Measurements from ENCODE around the gene PTPN5.
"Not testable (repeated sequence)": the region's sequence is repeated elsewhere in the genome, so short reads cannot be mapped to it uniquely, and the experiment has no call there.

Gene PTPN5

DNA sequence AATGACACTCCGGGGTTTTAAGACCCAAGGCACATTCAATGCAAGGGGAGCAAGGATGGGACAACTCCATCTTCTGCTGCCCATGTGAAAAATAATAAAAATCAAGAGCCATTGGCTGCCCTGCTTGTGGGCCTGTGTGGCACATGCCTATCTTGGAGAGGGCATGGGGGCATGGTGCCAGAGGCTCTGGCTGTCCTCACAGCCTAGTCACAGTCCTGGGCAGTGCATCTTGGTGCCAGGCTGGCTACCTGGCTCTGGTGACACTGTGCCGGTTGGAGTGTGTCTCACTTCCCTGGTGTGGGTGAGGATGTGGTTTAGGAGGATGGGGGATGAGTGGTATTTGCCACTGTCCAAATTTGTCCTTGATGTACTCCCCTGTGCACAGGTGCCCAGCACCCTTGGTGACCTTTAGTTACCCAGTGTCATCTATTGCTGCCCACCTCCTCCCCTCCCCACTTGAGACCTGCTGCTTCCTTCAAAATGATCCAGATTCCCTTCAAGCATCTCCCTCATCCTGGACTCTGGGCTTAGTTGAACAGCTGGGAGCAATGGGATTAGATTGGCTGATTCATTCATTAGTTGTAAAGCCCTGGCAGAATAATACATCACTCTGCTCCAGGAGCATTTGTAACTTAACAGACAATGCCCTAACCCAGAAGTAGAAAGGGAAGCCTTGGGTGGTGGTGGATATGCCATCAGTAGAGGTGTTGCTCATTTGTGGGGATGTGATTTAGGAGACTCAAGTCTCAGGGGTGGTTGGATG is 88.4 kb downstream of the PTPN5 start:
- H3K9ac ChIP-seq (ENCODE audit: low read depth, low read length): no peak overlapping the region
- no peaks in the 10 kb centered on the region for H3K36me3 ChIP-seq (ENCODE audit: insufficient read depth, low read length)
- no peaks in the 10 kb centered on the region for H3K9me3 ChIP-seq (ENCODE audit: control insufficient read depth, insufficient read depth, low read length)
- no peaks in the 10 kb centered on the region; the same call in 1 of the 2 replicates for H3K4me1 ChIP-seq (ENCODE audit: insufficient read depth, low read length)

DNA sequence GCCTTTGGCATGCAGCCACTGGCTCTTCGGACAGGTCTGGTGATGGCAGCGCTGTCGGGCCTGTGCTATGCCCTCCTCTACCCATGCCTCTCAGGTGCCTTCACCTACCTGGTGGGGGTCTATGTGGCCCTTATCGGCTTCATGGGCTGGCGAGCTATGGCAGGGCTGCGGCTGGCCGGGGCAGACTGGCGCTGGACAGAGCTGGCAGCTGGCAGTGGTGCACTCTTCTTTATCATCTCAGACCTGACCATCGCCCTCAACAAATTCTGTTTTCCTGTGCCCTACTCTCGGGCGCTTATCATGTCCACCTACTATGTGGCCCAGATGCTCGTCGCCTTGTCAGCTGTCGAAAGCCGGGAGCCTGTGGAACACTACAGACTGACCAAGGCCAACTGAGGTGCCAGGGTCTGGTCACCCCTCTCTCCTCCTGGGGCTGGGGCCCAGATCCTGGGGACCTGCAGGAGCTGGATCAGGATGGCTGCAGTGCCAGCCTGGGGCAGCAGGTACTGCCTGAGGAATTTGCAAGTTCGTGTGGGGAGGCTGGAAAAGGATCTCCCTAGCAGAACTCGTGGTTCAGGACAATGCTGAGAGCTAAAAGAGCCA is 89.9 kb downstream of the PTPN5 start:
- Histone ChIP-seq H3K9me3 (ENCODE audit: control insufficient read depth, insufficient read depth, low read length) (no peaks in the 10 kb centered on the region), H3K4me1 (ENCODE audit: insufficient read depth, low read length) (no peaks in the 10 kb centered on the region; the same call in 1 of the 2 replicates), H3K9ac (ENCODE audit: low read depth, low read length) (no peak overlapping the region), H3K36me3 (ENCODE audit: insufficient read depth, low read length) (no peaks in the 10 kb centered on the region)

DNA sequence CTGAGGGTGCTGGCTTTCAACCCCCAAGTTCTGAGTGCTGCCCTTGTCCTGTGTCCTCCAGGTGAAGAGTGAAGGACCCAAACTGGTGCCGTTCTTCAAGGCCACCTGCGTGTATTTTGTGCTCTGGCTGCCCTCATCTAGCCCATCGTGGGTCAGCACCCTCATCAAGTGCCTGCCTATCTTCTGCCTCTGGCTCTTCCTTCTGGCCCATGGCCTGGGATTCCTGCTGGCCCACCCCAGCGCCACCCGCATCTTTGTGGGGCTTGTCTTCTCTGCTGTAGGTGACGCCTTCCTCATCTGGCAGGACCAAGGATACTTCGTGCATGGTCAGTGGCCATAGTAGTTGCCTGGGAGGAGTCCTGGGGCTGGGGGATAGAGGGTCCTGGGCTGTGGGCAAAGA is 90.7 kb downstream of the PTPN5 start:
- H3K9me3 ChIP-seq (ENCODE audit: control insufficient read depth, insufficient read depth, low read length): no peaks in the 10 kb centered on the region
- no peaks in the 10 kb centered on the region for H3K36me3 ChIP-seq (ENCODE audit: insufficient read depth, low read length)
- H3K9ac ChIP-seq (ENCODE audit: low read depth, low read length): no peak overlapping the region
- H3K4me1 ChIP-seq (ENCODE audit: insufficient read depth, low read length): no peaks in the 10 kb centered on the region; the same call in 1 of the 2 replicates

DNA sequence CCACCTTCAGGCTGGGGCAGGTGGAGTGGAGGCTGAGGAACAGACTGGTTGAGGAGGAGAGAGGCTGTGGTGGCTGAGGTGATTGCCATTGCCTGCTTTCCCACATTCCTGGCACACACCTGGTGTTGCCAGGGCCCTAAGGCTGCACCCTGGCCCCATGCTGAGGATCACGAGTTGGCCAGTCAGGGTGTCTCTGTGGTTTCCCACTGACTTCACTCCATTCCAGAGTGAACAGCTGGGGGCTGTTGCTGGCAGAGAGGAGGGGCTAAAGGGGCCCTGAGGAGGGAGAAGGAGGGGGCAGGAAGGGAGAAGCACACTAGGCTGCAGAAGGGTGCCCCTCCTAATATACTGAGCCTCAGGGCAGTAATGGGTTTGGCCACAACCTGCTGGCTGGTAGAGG is 91.2 kb downstream of the PTPN5 start:
- no peak overlapping the region for H3K9ac ChIP-seq (ENCODE audit: low read depth, low read length)

DNA sequence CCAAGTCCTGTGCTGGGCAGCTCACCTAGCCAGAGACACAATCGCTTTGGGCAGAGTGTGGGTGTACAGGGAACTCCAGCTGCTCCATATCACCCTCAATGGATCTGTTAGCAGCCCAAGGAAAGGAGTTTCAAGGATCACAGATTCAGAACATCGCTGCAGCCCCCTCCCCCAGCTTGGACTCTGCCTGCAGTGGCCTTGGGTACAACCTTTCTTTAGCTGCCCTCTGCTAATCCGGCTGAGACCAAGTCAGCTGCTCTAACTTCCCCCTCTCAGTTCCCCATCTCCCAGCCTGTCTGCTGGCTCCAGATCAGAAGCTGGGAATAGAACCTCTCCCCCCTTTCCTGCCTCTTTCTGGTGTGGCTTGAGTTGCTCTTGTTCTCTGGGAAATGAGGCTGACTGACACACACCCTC is 91.7 kb downstream of the PTPN5 start:
- peak overlapping the region; percentile 35; the same call in 1 of the 2 replicates for H3K9ac ChIP-seq (ENCODE audit: low read depth, low read length)
- no peaks in the 10 kb centered on the region; the same call in 1 of the 2 replicates for H3K4me1 ChIP-seq (ENCODE audit: insufficient read depth, low read length)
- H3K9me3 ChIP-seq (ENCODE audit: control insufficient read depth, insufficient read depth, low read length): no peaks in the 10 kb centered on the region
- no peaks in the 10 kb centered on the region for H3K36me3 ChIP-seq (ENCODE audit: insufficient read depth, low read length)

More for the DNA sequence above, 91.2 kb downstream of the PTPN5 start:
- Histone ChIP-seq H3K4me1 (ENCODE audit: insufficient read depth, low read length) (no peaks in the 10 kb centered on the region; the same call in 1 of the 2 replicates), H3K9me3 (ENCODE audit: control insufficient read depth, insufficient read depth, low read length) (no peaks in the 10 kb centered on the region), H3K36me3 (ENCODE audit: insufficient read depth, low read length) (no peaks in the 10 kb centered on the region)

DNA sequence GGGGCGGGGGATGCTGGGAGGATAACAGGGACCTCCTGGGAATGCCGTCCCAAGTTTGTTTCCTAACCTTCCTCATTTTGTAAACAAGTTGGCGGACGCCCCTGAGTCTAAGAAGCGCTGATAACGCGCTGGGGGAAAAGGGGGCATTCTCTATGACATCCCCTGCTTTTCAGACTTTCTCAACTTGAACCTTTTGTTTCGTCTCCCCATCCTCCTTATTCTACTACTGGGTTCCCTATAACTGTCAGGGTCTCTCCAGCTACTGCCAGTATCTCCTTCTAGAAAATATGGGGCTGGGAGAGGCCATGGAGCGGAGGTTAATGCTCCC is 92.4 kb downstream of the PTPN5 start:
- Histone ChIP-seq H3K9me3 (ENCODE audit: control insufficient read depth, insufficient read depth, low read length) (no peaks in the 10 kb centered on the region), H3K4me1 (ENCODE audit: insufficient read depth, low read length) (no peaks in the 10 kb centered on the region; the same call in 1 of the 2 replicates), H3K36me3 (ENCODE audit: insufficient read depth, low read length) (no peaks in the 10 kb centered on the region)

DNA sequence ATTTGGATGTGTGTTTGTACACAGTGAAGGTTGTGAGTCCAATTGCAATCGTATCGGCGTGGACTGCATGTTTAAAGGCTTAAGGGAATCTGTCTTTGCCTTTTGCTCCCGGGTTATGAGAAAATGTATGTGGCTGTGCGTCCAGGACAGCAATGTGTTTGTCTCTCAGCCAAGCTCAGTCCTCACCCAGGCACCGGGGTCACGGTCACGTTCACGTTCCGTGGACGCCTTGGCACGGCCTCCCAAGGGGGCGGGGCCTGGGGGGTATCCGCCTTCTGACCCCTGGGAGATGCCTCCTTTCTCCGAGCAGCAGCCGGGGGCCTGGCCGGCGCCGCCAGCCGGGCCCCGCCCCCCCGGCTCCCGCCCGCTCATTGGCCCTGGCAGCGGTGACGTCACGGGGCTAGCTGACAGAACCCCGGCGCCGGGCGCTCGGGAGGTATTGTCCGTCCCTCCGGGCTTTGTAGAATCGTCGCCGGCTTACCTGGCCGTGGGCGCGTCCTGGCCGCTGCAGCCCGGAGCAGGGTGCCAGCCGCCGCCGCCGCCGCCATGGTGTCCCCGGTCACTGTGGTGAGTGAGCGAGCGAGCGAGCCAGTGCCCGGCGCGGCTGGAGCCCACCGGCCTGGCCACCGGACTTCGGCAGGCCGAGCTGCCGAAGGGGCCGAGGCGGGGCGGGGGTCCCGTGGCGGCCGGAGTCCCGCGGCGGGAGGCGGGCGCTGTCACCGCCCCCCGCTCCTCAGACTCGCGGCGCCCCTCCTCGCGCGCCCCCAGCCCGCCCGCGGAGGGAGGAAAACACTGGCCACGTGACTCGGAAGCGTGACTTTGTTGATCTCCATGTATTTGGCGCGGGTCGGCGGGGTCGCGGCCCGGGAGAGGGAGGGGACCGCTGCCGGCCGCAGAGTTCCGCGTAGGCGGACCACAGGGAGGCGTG is 93.0 kb downstream of the PTPN5 start, which contains the start of gene TMEM86A:
Gene TMEM86A (plus strand): TSS at position 439 of the 928 bp plus-strand sequence. CDS start 108 bp downstream, at position 547.
- Histone ChIP-seq H3K9ac (ENCODE audit: low read depth, low read length) (peak within 1 kb of the TSS; percentile 35; the same call in 1 of the 2 replicates), H3K9me3 (ENCODE audit: control insufficient read depth, insufficient read depth, low read length) (no peaks in the 10 kb centered on the region), H3K36me3 (ENCODE audit: insufficient read depth, low read length) (no peaks in the 10 kb centered on the region), H3K4me1 (ENCODE audit: insufficient read depth, low read length) (no peaks in the 10 kb centered on the region; the same call in 1 of the 2 replicates)

More for the DNA sequence above, 92.4 kb downstream of the PTPN5 start:
- peak overlapping the region; percentile 35; the same call in 1 of the 2 replicates for H3K9ac ChIP-seq (ENCODE audit: low read depth, low read length)

DNA sequence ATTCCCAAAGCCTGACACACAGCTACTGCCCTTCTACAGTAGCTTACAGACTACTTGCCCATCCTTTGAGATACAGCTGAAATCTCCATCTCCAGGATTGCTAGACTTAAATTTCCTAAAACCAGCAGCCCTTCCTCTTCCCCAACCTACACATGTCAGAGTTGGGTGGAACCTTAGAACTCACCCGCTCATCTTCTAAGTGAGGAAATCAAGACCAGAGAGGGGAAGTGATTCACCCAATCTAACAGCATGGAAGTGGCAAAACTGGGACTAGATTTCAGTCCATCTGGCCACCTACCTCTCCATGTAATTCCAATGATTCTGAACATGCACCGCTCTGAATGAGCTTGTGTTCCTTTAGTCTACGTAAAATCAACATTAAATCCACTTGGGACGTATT is 94.0 kb downstream of the PTPN5 start:
- Histone ChIP-seq H3K9ac (ENCODE audit: low read depth, low read length) (no peak overlapping the region), H3K36me3 (ENCODE audit: insufficient read depth, low read length) (no peaks in the 10 kb centered on the region), H3K9me3 (ENCODE audit: control insufficient read depth, insufficient read depth, low read length) (no peaks in the 10 kb centered on the region), H3K4me1 (ENCODE audit: insufficient read depth, low read length) (no peaks in the 10 kb centered on the region; the same call in 1 of the 2 replicates)

DNA sequence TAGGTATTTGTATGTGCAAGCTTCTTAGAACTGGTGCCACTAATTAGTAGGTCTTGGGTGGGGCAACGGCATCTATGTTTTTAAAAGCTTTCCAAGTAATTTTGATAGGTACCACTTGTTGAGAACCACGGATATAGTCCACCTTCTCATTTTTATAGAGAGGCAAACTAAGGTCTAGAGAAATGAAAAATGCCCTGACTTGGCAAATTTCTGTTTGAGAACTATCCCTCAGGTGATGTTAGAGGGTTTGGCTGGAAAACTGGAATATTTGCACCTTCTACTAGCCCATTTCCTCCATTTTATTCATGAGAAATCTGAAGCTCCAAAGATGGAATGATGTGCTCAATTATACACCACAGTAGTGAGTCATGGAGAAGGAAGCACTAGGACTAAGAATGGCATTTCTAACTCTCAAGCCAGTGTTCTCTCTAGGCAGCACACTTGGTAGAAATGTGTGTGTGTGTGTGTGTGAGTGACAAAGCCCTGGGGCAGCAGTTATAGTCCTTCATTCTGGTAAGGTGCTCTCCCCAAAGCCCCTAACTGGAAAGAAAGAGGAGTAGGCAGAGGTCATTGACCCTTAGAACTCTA is 94.9 kb downstream of the PTPN5 start:
- H3K4me1 ChIP-seq (ENCODE audit: insufficient read depth, low read length): peaks cover under 1% of the 10 kb centered on the region
- no peaks in the 10 kb centered on the region for H3K9me3 ChIP-seq (ENCODE audit: control insufficient read depth, insufficient read depth, low read length)
- no peaks in the 10 kb centered on the region for H3K36me3 ChIP-seq (ENCODE audit: insufficient read depth, low read length)
- no peak overlapping the region for H3K9ac ChIP-seq (ENCODE audit: low read depth, low read length)

DNA sequence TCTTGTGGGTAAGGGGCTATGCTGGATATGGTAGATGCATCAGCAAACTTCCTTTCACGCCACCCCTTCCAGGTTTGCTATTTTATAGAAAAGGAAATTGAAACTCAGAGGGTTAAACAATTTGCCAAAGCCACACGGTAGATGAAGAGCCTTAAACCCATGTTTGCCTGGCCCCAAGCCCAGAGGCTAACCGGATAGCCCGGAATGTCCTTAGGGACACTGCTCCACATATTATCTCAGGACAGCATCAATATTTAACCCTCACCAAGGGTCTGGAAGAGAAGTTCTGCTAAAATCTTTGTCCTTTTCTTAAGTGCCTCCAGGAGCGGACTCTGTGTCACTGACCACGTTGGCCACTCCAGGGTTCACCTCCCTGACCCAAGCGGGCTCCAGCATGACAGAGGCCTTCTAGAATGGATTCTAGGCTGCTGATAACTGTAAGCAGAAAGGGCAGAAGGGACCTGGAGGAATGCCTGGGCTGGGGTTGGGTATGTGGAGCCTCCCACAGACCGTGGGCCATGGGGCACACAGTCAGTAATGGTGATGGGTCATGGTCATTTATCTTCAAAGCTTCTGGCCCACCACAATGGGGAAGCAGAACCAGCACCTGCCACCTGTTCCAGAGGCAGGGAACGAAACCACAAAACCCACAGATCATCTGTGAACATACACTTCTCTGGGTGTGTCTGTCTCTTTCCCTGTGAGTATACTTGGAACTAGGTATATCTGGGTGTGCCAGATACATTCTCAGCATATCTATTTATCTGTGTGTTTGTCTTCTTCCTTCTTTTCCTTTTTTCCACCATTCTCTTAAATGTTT is 98.4 kb downstream of the PTPN5 start:
- Histone ChIP-seq H3K9me3 (ENCODE audit: control insufficient read depth, insufficient read depth, low read length) (no peaks in the 10 kb centered on the region), H3K9ac (ENCODE audit: low read depth, low read length) (no peak overlapping the region), H3K36me3 (ENCODE audit: insufficient read depth, low read length) (no peaks in the 10 kb centered on the region), H3K4me1 (ENCODE audit: insufficient read depth, low read length) (peaks cover 4% of the 10 kb centered on the region; the same call in 1 of the 2 replicates)

DNA sequence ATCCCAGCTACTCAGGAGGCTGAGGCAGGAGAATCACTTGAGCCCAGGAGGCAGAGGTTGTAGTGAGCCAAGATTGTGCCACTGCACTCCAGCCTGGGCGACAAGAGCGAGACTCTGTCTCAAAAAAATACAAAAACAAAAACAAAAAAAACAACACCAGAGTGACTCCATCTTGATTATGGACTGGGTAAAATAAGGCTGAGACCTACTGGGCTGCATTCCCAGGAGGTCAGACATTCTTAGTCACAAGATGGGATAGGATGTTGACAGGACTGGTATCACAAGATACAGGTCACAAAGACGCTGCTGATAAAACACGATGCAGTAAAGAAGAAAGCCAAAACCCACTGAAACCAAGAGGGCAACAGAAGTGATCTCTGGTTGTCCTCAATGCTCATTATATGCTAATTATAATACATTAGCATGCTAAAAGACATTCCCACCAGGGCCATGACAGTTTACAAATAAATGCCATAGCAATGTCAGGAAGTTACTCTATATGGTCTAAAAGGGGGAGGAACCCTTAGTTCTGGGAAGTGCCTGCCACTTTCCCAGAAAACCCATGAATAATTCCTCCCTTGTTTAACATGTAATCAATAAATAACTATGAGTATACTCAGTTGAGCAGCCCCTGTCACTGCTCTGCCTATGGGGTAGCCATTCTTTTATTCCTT is 100.0 kb downstream of the PTPN5 start:
- H3K9me3 ChIP-seq (ENCODE audit: control insufficient read depth, insufficient read depth, low read length); H3K9ac ChIP-seq (ENCODE audit: low read depth, low read length); H3K4me1 ChIP-seq (ENCODE audit: insufficient read depth, low read length); H3K36me3 ChIP-seq (ENCODE audit: insufficient read depth, low read length): not testable (repeated sequence)

DNA sequence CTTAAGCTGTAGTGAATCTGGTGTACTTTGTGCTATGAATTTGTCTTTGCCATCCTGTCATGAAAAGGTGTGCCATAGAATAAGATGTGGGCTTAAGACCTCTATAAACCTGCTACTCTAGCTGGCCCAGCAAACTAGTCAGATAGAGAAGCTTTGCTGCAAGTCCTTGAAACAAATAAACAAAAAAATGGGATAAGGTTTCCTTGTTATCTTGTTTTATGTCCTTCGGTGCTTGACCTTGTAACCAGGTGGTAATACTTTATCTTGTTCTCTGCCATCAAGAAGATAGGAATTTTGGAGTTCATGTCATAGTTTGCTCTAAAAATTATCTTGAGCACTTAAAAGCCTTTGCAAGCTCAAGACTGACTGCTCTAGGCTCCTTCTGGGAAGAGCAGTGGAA is 107.3 kb downstream of the PTPN5 start:
- H3K4me1 ChIP-seq (ENCODE audit: insufficient read depth, low read length): no peaks in the 10 kb centered on the region
- no peak overlapping the region for H3K9ac ChIP-seq (ENCODE audit: low read depth, low read length)
- no peaks in the 10 kb centered on the region for H3K36me3 ChIP-seq (ENCODE audit: insufficient read depth, low read length)
- H3K9me3 ChIP-seq (ENCODE audit: control insufficient read depth, insufficient read depth, low read length): no peaks in the 10 kb centered on the region

DNA sequence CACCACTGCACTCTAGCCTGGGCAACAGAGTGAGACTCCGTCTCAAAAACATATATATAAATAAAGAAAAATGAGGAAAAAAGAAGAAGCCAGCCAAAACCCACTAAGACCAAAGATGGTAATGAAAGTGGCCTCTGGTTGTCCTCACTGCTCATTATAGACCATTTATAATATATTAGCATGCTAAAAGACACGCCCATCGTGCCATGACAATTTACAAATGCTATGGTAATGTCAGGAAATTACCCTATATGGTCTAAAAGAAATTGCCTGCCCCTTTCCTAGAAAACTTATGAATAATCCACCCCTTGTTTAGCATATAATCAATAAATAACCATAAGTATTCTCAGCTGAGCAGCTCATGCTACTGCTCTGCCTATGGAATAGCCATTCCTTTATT is 109.1 kb downstream of the PTPN5 start:
- H3K9me3 ChIP-seq (ENCODE audit: control insufficient read depth, insufficient read depth, low read length): no peaks in the 10 kb centered on the region

More for the DNA sequence above, 109.1 kb downstream of the PTPN5 start:
- Histone ChIP-seq H3K4me1 (ENCODE audit: insufficient read depth, low read length) (no peaks in the 10 kb centered on the region), H3K36me3 (ENCODE audit: insufficient read depth, low read length) (no peaks in the 10 kb centered on the region), H3K9ac (ENCODE audit: low read depth, low read length) (no peak overlapping the region)

Measured in ES-I3 (cell line).